GM21526 (cell line): ENCODE data around the gene FBXO10.

Source experiments
- ATAC-seq: cut with Tn5 transposase; IDR thresholded peaks from one replicate; pipeline ENCODE4 v1.9.1; 2021; ENCODE audit warnings: moderate library complexity; ENCODE audit not compliant: unreplicated experiment, low FRiP score

FBXO10 gene

DNA sequence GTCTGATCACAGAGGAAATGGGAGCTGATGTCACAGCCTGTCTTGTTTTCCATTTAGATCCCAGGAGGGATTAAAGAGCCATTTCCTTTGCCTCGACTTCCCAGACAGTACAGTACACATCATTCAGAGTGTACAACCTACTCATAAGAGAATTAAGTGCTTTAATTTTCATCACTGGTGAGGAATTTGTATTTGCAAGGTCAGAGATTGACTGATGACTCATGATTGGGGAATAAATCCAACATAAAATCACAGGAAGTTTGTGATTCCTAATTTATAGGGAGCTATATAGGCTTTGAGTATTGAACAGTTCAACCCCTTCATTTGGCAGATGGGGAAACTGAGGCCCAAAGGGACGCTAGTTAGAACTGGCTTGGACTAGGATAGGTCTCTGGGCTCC is 20.3 kb upstream of the FBXO10 start:
- no peak for ATAC-seq

DNA sequence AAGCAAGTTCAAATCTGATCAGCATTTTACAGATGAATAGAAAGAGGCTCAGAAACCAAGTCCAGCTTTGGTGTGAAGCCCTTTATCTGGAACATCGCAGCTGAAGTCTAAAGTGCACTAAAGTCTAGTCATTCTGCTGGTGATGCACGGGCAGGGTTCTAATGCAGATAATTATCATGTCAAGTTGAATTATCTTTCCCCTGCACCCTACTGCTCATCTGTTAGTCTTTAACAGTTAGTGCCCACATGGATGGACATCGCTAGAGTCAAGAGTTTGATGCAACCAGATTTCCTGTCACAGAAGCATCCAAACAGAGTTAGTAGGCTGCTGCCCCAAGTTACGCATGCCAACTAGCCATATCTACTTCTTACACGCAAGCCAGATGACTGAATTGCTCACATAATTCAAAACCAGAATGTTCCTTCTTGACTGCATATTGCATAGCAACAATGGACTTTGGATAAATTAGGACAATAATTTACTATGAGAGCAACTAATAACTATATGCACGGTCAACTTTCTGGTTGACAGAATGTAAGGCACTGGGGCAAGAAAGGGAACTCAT is 17.8 kb upstream of the FBXO10 start:
- no peak for ATAC-seq

DNA sequence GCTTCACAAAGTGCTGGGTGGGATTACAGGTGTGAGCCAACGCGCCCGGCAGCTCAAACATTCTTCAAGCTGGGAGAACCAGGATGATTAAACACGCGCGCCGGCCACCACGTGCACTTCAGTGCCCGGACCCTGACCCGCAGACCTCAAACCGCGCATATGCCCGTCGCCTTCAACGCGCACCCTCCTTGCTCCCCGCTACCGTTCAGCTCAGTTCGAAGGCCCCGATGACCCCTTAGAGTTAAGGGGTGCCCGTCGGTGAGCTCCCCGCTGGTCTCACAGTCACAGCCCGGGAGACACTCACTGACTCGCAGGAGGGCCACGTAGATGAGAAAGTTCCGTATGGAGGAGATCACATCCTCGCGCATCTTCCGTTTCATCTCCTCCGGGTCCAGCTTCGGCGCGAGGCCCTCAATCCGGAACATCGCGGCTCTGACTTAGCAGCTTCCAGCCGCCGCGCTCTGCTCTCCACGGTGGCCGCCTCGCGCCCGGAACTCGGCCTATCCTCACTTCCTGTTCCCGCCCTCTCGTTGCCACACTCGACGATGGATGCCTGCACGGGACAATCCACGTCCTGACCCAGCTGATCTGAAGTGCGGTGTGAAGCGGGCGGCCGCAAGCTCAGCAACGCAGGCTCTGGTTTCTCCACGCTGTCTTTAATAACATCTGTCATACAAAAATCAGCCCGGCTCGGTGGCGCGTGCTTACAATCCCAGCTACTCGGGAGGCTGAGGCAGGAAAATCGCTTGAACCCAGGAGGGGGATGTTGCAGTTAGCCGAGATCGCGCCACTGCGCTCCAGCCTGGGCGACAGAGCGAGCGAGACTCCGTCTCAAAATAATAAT is 16.1 kb upstream of the FBXO10 start, which contains the start of gene TOMM5:
Gene TOMM5 (minus strand): TSS at position 490 of the 844 bp plus-strand sequence. CDS start 65 bp downstream, at position 425.
- peak; percentile 77 for ATAC-seq

DNA sequence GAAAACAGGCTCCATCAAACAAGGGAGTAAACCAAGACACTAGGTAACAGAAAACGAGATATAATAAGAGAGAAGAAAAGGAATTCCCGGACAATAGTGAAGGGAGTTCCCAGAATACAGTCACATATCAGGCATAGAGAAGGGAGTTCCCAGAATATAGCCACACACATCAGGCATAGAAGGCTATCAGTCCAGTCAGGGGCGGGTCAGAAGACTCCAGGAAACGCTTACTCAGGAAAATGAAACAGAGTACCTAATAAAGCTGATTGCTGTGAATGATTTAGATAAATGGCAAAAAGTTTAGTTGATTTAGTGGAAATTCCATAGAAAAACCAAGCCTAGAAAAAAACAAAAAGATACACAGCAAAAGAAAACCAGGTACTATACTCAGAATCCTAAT is 11.3 kb upstream of the FBXO10 start:
- ATAC-seq = no peak

DNA sequence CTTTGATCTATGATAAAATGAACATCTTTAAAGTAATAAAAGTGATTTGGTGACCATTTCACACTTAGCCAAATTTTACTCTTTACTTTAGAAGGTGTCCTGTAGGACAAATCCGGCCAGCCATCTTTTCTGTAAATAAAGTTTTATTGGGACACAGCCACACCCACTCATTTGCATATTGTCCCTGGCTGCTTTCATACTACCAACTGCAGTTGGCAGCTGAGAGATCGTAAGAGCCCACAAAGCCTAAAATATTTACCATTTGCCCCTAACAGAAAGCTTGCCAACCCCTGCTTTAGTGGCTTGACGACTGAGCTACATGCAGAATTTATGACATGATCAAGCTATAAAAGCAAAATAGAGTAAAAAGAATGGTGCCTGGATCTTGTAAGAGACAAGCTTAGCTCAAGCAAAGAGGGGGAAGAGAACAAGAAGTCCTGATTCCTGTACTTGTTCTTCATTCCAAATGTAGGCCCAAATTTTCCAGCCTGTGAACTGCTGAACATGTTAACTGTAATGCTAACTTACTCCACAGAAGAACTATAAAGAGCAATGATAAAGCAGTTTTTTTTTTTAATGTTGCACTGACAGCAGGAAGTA is 7.4 kb upstream of the FBXO10 start:
- ATAC-seq = no peak

DNA sequence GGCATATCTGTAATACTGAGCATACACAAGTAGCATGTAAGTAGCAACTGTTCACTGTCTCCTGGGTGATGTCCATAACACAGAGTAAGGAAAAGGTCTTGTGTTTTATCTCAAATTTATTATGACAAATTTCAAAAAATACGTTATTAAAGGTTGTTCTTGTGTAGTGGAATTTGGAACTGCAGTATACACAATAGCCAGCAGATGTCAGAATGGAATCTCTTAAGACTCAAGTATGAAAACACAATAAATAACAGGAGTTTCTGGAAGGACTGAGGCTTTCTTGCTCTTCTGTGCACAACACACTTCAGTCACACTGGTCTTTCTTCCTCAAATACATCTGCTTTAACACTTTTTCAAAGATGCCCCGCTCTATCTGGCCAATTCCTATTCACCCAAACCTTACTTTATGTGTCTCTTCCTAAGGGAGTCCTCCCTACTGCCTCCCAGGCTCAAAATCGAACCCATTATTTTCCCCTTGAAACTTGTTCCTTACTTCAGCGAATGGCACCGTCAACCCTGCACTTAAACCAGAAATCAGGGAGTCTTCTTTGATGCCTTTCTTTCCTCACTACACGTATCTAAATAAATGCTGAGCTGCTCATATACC is 6.5 kb upstream of the FBXO10 start:
- no peak for ATAC-seq

DNA sequence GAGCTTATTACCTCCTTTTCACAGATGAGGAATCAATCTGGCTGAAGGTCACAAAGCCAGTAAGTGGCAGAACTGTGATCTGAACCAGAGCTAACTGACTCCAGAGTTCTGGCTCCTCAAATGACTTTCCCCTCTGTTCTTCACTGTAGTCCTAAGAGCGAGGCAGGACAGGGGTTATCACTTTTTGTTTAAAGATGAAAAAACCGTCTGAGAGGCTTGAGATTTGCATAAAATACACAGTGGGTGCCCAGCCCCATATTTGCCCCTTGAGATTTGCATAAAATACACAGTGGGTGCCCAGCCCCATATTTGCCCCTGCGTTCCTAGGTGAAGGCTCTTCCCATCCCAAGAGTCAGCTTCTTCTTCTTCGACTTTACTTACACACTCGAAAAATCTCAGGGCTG is 667 bp downstream of the FBXO10 start:
- ATAC-seq = peak; percentile 31

DNA sequence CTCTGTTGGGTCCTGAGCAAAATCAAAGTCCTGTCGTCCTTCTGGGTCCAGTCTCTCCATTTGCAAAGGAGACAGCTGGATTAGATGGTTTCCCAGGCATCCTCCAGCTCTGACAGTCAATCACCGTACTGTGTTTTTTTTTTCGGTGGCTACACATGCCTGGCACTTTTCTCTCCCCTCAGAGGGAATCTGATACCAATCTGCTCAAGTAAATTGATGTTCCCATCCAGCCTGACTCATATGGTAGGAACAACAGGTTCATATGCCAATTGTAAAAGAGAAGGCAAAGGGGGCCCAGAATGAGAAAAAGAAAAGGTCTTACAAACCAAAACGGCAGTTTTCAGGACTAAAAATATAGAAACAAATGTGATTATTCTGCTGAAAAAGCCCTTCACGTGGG is 1.2 kb downstream of the FBXO10 start:
- no peak for ATAC-seq

DNA sequence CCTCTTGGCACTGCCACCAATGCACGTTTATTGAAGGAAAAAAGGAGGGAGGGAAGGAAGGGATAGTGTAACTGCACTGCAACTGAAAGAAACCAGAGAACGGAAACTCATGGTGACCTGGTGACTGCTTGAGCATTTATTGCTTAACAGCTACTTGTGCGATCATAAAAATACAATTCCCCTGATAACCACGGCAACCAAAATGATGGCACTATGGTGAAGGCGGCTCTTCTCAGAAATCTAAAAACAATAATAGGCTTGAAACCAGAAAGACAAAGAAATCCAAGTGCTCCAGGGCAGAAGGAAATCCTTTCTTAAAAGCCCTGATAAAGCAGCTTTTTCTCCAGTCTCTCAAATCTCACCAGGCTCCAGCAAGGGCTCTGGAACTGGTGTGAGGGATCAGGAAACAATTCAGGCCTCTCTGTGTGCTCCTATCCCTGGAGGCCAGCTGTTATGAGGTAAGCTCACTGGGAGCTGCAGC is 1.9 kb downstream of the FBXO10 start:
- no peak for ATAC-seq

DNA sequence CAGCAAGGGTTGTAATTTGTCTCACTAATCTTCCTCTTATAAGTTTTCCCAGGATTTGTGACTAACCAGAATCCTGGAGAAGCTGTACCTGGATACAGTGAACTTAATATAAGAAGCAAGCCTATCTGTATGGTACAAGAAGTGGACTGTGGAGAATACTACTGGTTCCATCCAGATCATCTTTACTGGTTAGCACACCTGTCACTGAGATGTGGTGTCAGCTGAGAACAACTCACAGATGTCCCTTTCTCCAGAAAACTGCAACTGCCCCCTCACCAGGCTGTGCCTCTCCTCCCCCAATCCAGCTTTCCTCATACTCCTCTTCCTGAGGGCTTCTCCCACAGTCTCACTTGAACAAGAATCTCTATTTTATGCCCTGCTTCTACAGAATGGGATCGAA is 4.9 kb downstream of the FBXO10 start:
- no peak for ATAC-seq

DNA sequence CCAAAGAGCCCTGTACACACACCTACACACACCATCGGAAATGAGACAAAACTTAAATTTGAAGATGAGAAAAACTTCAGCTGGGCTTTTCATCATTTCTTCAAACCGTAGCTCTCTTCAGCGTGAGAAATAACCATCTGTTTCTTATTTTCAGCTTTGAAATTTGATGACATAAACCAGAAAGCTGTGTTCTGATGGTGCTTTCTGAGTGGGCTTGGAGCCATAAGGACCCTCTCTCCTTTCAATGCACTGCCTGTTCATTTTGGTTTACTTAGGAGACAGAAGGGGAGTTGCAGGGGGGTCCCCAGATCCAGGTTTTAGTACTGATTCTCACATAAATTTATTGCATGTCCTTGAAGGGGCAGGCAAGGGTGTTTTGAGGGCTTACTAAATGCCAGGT is 9.5 kb downstream of the FBXO10 start:
- no peak for ATAC-seq

DNA sequence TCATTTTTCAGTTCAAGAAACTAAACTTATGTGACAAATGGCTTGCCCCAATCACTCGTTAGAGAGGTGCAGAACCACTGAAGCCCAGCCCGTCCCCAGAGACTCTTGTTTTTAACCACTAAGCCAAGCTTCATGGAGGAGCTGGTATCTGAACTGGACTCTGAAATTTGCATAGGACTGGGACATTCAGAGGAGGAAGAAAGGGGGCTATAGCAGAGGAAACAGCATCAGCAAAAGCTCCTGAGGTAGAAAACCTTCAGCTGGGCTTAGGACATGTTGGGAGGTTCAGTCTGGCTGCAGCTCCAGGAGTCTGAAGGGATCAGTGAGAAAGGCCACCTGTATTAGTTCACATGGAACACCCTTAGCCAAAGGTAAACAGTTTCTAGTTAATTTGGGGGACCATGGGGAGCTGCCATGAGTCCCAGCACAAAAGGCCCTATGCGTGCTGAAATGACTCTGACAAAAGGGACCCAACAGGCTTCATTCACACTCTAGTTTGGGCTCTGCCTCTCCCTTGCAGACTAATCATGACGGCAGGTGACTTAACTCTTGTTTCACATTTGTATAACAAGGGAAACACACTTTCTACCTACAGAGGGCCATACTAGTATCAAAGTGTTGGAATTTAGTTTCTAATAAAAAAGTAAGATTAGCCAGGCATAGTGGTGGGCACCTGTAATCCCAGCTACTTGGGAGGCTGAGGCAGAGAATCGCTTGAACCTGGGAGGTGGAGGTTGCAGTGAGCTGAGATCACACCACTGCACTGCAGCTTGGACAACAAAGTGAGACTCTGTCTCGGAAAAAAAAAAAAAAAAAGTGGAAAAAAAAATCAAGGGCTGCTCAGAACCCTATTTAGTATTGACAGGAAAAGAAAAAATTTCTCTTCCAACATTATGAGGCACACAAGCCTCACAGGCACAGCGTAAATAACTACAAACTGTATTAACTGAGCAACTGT is 10.2 kb downstream of the FBXO10 start:
- ATAC-seq = no peak

DNA sequence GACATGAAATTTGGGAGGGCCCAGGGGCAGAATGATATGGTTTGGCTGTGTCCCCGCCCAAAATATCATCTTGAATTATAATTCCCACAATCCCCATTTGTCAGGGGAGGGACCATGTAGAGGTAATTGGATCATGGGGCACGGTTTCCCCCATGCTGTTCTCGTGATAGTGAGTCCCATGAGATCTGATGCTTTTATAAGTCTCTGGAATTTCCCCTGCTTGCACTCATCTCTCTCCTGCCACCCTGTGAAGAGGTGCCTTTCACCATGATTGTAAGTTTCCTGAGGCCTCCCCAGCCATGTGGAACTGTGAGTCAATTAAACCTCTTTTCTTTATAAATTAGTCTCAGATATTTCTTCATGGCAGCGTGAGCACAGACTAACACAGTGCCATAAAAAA is 11.3 kb downstream of the FBXO10 start:
- ATAC-seq = no peak

DNA sequence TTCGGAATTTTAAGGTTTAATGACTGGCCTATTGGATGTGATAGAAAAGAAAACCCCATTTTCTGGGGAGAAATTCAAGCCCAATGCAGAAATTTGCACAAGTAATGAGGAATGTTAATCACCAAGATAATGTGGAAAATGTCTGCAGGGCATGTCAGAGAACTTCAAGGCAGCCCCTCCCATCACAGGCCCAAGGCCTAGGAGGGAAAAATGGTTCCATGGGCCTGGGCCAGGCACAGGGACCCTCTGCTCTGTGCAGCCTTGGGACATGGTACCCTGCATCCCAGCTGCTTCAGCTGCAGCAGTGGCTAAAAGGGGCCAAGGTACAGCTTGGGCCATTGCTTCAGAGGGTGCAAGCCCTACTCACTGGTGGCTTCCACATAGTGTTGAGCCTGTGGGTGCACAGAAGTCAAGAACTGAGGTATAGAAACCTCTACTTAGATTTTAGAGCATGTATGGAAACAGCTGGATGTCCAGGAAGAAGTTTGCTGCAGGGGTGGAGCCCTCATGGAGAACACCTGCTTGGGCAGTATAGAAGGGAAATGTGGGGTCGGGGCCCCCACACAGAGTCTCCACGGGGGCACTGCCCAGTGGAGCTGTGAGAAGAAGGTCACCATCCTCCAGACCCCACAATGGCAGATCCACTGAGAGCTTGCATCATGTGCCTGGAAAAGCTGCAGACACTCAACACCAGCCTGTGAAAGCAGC is 12.2 kb downstream of the FBXO10 start:
- no peak for ATAC-seq

DNA sequence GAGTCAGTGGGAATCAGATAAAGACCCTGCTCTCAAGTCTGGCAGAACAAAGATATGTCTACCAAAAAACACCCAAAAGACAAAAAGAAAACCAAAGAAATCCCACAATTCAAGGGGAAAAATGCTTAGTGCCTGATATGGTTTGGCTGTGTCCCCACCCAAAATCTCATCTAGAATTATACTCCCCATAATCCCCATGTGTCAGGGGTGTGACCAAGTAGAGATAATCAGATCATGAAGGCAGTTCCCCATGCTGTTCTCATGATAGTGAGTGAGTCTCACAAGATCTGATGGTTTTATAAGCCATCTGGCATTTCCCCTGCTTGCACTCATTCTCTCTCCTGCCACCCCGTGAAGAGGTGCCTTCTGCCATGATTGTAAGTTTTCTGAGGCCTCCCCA is 13.4 kb downstream of the FBXO10 start:
- ATAC-seq = no peak

DNA sequence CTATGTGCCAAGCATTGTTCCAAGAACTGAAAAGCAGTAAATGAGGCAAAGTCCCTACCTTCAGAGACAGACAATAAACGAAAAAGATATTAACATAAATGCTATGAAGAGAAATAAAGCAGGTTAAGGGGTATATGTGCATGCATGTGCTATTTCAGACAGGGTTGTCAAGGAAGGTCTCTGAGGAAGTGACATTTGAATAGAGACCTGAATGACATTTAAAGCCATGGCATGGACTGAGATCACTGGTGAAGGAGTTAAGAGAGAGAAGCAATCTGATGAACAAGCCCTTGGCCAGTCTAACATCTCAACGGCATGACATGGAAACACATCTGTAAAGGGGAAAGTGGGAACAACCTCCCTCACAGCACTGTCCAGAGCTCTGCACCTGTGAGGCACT is 14.5 kb downstream of the FBXO10 start:
- no peak for ATAC-seq

DNA sequence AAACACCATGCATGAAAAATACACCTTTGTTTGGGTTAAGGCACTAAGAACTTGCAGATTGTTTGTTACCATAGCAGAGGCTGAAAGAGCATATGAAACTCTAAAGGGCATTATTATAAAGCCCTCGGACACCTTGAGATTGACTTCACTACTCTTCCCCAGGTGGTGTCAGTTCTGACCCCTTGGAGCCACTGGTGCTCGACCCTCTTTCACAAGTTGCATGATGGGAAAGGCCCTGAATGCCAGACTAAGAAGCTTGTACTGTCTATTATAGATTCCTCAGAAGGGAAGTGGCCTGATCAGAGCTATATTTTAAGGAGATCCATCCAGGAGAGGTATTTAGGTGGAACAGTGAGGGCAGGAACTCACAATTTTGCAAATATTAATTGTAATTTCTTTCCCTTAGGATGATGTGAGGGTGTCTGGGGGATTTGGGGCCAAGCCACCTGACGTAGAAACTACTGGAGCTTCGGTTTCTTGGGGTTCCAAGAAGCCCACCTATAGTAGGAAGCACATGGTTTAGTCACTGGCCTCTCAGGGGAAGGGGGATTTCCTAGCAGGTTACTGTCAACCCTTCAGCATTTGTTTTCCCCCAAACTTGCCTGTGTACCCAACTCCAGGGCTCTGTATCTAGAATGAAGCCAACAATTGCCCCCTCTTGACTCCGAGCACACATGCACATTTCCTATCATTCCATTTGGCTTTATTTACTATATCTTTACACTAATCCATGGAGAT is 16.2 kb downstream of the FBXO10 start:
- no peak for ATAC-seq

DNA sequence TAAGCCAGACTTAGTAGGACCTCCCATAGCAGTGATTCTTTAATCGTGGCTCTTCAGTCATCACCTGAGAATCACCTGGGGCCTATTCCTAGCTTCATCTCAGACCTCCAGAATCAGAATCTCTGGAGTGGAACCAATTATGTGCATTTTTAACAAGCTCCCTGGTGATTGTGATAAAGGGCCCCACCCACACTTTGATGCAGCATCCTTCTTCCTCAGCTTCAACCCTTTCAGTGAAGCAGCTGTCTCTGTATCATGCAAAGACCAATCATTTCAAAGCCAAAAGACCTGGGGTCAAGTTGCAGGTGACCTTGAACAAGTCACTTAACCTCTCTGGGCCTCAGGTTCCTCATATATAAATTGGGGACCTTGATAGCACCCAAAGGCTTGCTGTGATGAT is 17.1 kb downstream of the FBXO10 start:
- ATAC-seq = no peak

DNA sequence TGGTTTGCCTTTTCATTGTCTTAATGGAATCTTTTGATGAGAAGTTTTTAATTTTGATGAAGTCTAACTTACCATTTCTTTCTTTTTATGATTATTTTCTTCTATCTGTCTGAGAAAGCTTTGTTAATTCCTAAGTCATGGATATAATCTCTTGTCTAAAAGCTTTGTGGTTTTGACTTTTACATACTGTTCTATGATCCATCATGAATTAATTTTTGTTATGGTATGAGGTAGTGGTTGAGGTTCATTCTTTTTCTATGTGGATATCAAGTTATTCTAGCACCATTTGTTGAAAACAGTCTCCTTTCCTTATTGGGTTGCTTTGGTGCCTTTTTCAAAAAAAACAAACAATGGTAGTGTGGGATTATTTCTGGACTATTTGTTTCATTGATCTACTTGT is 20.4 kb downstream of the FBXO10 start:
- ATAC-seq = no peak
